ENCODE data around the gene CYBC1.
"Not testable (repeated sequence)": the region's sequence is repeated elsewhere in the genome, so short reads cannot be mapped to it uniquely, and the experiment has no call there.

Gene CYBC1

GRCh38 chr17:82475458-82475857 is 24.9 kb upstream of the CYBC1 start:
- DNase-seq = no peak

GRCh38 chr17:82474223-82475010 is 23.9 kb upstream of the CYBC1 start:
- DNase-seq = no peak

GRCh38 chr17:82470065-82470464 is 19.5 kb upstream of the CYBC1 start:
- DNase-seq = no peak

GRCh38 chr17:82468692-82469091 is 18.1 kb upstream of the CYBC1 start:
- no peak for DNase-seq

GRCh38 chr17:82465023-82465603 is 14.6 kb upstream of the CYBC1 start:
- no peak for DNase-seq

- no peak for DNase-seq
Observed at GRCh38 chr17:82464567-82464929, 14.0 kb upstream of the CYBC1 start.

- no peak for DNase-seq
Observed at GRCh38 chr17:82463925-82464566, 13.5 kb upstream of the CYBC1 start.

- DNase-seq = no peak
Observed at GRCh38 chr17:82463391-82463790, 12.8 kb upstream of the CYBC1 start.

- DNase-seq = no peak
Observed at GRCh38 chr17:82461827-82462524, 11.4 kb upstream of the CYBC1 start.

- DNase-seq = not testable (repeated sequence)
Observed at GRCh38 chr17:82459936-82460335, 9.4 kb upstream of the CYBC1 start.

- DNase-seq = no peak
Observed at GRCh38 chr17:82458885-82459424, 8.4 kb upstream of the CYBC1 start.

- DNase-seq = peak; percentile 97
Observed at GRCh38 chr17:82458179-82458884, 7.8 kb upstream of the CYBC1 start, which contains the start of gene NARF. TSS of gene NARF (plus strand) at chr17:82458741. CDS start at chr17:82458804, 63 bp downstream.

GRCh38 chr17:82457929-82458178 is 7.3 kb upstream of the CYBC1 start:
- DNase-seq = no peak

- DNase-seq = no peak
Observed at GRCh38 chr17:82457073-82457928, 6.7 kb upstream of the CYBC1 start.

GRCh38 chr17:82453706-82454105 is 3.2 kb upstream of the CYBC1 start:
- DNase-seq = not testable (repeated sequence)

GRCh38 chr17:82453151-82453550 is 2.6 kb upstream of the CYBC1 start:
- not testable (repeated sequence) for DNase-seq

GRCh38 chr17:82452162-82452561 is 1.6 kb upstream of the CYBC1 start:
- DNase-seq = no peak

GRCh38 chr17:82449883-82450356 is 632 bp downstream of the CYBC1 start:
- DNase-seq = no peak

GRCh38 chr17:82449131-82449882 is 1.2 kb downstream of the CYBC1 start:
- no peak for DNase-seq

- DNase-seq = no peak
Observed at GRCh38 chr17:82447876-82448275, 2.7 kb downstream of the CYBC1 start.

GRCh38 chr17:82446649-82447048 is 3.9 kb downstream of the CYBC1 start:
- DNase-seq = no peak

Measured in NCI-H2227 treated with DMSO at 0.1 percent for 48 hours (cell line).